ENCODE data around the gene EVI5L.

The EVI5L gene

GRCh38 chr19:7874076-7874896, 44.3 kb downstream of the EVI5L start, which contains the start of gene PRR36:
Gene PRR36, minus strand, starts transcription at chr19:7874390. Its CDS starts 701 bp downstream, at chr19:7873689.
- peaks cover 6% of the 10 kb centered on the region for H3K27me3 ChIP-seq (ENCODE audit: insufficient read depth, poor library complexity, severe bottlenecking)
- H3K4me1 ChIP-seq (ENCODE audit: insufficient read depth, poor library complexity, severe bottlenecking): peaks cover 3% of the 10 kb centered on the region
- peak within 1 kb of the TSS; percentile 41 for H3K4me3 ChIP-seq (ENCODE audit: severe bottlenecking)
- no peak for TF ChIP-seq CTCF (IDR thresholded peaks at IDR 0.05; ENCODE audit: poor library complexity, severe bottlenecking)
- DNase-seq (ENCODE audit: low spot score): peak; percentile 63
- H3K36me3 ChIP-seq (ENCODE audit: low read depth): no peaks in the 10 kb centered on the region
- H3K9me3 ChIP-seq (ENCODE audit: severe bottlenecking): no peaks in the 10 kb centered on the region
- no peak for ATAC-seq (ENCODE audit: low read depth)
- no peak within 1 kb of the TSS for H3K27ac ChIP-seq (ENCODE audit: poor library complexity, severe bottlenecking)

- Histone ChIP-seq H3K4me1 (ENCODE audit: insufficient read depth, poor library complexity, severe bottlenecking) (peaks cover 3% of the 10 kb centered on the region), H3K4me3 (ENCODE audit: severe bottlenecking) (peak overlapping the region; percentile 41)
These were observed 44.9 kb downstream of the EVI5L start for GRCh38 chr19:7874897-7875273.

GRCh38 chr19:7877249-7877836, 47.3 kb downstream of the EVI5L start:
- H3K9me3 ChIP-seq (ENCODE audit: severe bottlenecking): no peaks in the 10 kb centered on the region
- H3K36me3 ChIP-seq (ENCODE audit: low read depth): no peaks in the 10 kb centered on the region
- ATAC-seq (ENCODE audit: low read depth) (no peak), DNase-seq (ENCODE audit: low spot score) (no peak)
- no peaks in the 10 kb centered on the region for H3K4me1 ChIP-seq (ENCODE audit: insufficient read depth, poor library complexity, severe bottlenecking)
- no peak for TF ChIP-seq CTCF (IDR thresholded peaks at IDR 0.05; ENCODE audit: poor library complexity, severe bottlenecking)
- H3K27ac ChIP-seq (ENCODE audit: poor library complexity, severe bottlenecking): no peak overlapping the region
- H3K27me3 ChIP-seq (ENCODE audit: insufficient read depth, poor library complexity, severe bottlenecking): peaks cover 6% of the 10 kb centered on the region
- H3K4me3 ChIP-seq (ENCODE audit: severe bottlenecking): no peak overlapping the region

More at GRCh38 chr19:7874897-7875273, 44.9 kb downstream of the EVI5L start:
- Histone ChIP-seq H3K27me3 (ENCODE audit: insufficient read depth, poor library complexity, severe bottlenecking) (peaks cover 6% of the 10 kb centered on the region), H3K27ac (ENCODE audit: poor library complexity, severe bottlenecking) (no peak overlapping the region), H3K36me3 (ENCODE audit: low read depth) (no peaks in the 10 kb centered on the region), H3K9me3 (ENCODE audit: severe bottlenecking) (no peaks in the 10 kb centered on the region)
- DNase-seq (ENCODE audit: low spot score): no peak
- ATAC-seq (ENCODE audit: low read depth): no peak
- TF ChIP-seq CTCF (IDR thresholded peaks at IDR 0.05; ENCODE audit: poor library complexity, severe bottlenecking): no peak

GRCh38 chr19:7879111-7879807, 49.2 kb downstream of the EVI5L start:
- ATAC-seq (ENCODE audit: low read depth): no peak
- no peak for DNase-seq (ENCODE audit: low spot score)
- Histone ChIP-seq H3K4me1 (ENCODE audit: insufficient read depth, poor library complexity, severe bottlenecking) (no peaks in the 10 kb centered on the region), H3K4me3 (ENCODE audit: severe bottlenecking) (no peak overlapping the region), H3K9me3 (ENCODE audit: severe bottlenecking) (no peaks in the 10 kb centered on the region), H3K27me3 (ENCODE audit: insufficient read depth, poor library complexity, severe bottlenecking) (peaks cover 6% of the 10 kb centered on the region), H3K36me3 (ENCODE audit: low read depth) (no peaks in the 10 kb centered on the region), H3K27ac (ENCODE audit: poor library complexity, severe bottlenecking) (no peak overlapping the region)
- no peak for TF ChIP-seq CTCF (IDR thresholded peaks at IDR 0.05; ENCODE audit: poor library complexity, severe bottlenecking)
